T-helper 9 cell (primary cell): ENCODE results near the gene ADAMTS15.

Experiments
- DNase-seq: peaks from one replicate; pipeline ENCODE4 v3.0.0-alpha.2; 2020

Gene ADAMTS15

GRCh38 chr11:130464291-130464812 lies 15.9 kb downstream of the ADAMTS15 start:
- no peak for DNase-seq

- DNase-seq = no peak
Measured at GRCh38 chr11:130465263-130465662, 16.8 kb downstream of the ADAMTS15 start.

- no peak for DNase-seq
Measured at GRCh38 chr11:130467116-130467900, 18.9 kb downstream of the ADAMTS15 start.

- DNase-seq = no peak
Measured at GRCh38 chr11:130469181-130469580, 20.7 kb downstream of the ADAMTS15 start.

- DNase-seq = no peak
Measured at GRCh38 chr11:130470832-130471706, 22.6 kb downstream of the ADAMTS15 start.

GRCh38 chr11:130471731-130472433 lies 23.4 kb downstream of the ADAMTS15 start:
- DNase-seq = no peak

DNA sequence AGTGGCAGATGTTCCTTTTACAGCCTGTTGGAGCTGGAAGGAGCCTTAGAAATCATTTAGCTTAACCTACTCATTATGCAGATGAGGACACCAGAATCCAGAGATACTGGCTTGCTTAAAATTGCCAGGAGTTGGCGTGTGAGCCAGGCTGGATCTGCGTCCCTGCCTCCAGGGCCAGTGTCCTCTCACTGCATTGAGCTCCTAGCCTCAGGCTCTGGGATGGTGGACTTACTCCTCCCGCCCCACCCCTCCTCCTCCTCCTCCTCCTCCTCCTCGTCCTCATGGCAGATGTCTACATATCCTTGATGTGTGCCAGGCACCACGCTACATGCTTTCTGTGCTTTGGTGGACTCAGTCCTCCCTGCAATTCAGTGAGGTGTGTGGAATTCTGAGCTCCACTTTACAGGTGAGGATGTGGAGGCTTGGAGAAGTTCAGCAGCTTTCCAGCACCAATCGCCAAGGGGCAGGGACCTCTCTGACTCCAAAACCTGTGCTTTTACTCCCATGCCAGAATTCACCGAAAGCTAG lies 24.1 kb downstream of the ADAMTS15 start:
- DNase-seq = no peak

GRCh38 chr11:130473056-130473794 lies 24.8 kb downstream of the ADAMTS15 start:
- no peak for DNase-seq

- no peak for DNase-seq
Measured at GRCh38 chr11:130473795-130474377, 25.4 kb downstream of the ADAMTS15 start.

DNA sequence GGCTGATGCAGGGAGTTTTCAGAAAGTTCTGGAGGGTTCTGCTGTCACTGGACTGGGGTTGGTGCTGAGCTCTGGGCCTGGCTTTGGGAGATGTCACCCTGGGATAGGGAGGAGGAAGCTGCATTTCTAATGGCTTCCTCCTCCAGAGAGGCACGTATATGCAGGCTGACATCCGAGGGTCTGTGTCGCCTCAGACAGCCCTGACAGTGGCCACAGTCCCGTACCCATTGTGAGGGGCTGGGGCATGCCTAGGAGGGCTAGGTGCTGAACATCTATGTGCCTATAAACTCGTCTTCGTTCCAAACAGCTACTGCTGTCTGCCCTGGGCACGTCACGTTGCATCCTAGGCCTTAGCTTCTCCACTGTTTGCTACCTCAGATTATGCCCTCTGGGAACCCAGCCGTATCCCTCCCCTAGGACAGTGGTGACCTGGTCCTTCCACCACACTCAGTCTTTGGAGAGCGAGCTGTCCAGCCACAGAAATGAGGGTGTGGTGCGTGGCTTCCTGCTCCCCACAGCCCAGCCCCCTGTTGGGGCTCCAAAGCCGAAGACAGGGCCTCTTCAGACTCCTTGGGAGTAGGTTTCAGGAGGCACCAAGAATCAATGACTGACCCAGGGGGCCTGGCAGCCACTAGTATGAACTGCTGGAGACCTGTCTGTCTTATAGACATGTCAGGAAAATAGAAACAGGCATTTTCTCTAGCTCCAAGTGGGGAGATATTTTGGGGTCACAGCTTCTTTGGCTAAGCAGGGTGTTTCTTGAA lies 26.4 kb downstream of the ADAMTS15 start:
- no peak for DNase-seq

- DNase-seq = no peak
Measured at GRCh38 chr11:130475426-130476053, 27.1 kb downstream of the ADAMTS15 start.

GRCh38 chr11:130476200-130476921 lies 27.9 kb downstream of the ADAMTS15 start:
- DNase-seq = no peak

DNA sequence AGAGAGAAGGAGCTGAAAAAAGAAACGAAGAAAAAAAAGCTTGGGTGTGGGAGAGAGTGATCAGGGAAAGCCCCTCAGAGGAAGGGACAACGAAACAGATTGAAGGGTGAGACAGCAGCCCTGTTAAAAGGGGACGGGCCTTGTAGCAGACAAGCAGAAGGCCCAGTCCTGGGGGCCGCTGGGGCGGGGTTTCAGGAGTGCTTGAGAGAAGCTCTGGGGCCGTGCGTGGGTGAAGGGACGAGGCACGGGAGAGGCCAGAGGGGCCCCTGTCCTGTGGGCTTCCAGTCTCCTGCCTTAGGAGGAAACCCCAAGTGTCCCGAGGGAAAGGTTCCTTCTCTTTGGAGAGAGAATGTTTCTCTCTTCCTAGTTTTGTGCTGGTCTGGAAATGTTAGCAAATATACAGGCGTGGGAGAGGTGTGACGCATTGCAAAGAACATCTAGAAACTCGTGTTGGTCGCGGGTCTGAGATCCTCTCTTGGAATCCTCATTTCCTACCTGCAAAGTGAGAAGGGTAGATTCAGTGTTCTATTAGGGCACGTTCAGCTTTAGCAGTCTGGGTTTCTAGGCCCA lies 28.6 kb downstream of the ADAMTS15 start:
- DNase-seq = no peak

DNA sequence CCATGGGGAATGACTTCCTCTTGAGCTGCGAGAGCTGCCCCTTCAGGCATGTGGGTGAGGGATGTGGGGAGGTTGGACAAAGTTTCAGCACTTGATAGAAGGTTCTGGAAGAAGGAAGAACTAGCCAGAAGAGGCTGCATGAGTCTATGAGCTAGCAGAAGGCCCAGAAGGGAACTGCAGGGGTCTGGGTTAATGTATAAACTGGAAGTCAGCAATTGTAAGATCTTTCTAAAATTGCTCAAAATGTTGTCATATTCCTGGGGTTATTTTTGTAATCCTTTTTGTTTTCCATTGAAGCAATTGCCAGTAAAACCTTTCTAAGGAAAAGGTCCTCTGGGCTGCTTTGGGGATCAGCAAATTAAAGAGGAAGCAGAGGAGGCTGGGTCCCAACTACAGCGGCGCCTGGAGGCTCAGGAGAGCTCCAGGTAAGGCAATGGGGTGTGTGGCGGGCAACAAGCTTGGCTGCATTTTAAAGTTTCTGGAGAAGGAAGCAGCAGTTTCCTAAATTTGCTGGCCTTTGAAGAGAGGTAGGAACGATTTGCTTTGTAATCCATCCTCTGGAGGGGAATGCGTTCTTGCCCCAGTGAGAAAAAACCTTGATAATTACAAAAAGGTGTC lies 29.2 kb downstream of the ADAMTS15 start:
- no peak for DNase-seq

GRCh38 chr11:130478204-130478701 lies 29.8 kb downstream of the ADAMTS15 start:
- DNase-seq = no peak

DNA sequence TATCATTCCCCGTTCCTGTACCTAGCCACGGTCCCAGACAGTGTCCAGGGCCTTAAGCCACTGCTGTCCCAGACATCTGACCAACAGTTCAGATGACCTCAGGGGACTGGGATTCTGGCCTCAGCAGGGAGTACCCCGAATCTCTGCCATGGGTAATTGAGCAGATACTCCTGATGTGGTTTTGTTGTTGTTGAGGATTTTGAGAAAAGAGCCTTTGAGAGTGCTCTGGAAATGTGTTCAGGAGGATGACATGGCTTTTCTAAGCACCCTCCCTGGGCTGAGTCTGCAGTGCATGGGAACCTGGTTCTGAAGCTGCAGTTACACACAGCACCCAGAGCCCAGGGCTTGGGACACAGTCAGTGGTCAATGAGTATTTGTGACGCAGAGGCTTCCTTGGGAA lies 30.4 kb downstream of the ADAMTS15 start:
- no peak for DNase-seq

DNA sequence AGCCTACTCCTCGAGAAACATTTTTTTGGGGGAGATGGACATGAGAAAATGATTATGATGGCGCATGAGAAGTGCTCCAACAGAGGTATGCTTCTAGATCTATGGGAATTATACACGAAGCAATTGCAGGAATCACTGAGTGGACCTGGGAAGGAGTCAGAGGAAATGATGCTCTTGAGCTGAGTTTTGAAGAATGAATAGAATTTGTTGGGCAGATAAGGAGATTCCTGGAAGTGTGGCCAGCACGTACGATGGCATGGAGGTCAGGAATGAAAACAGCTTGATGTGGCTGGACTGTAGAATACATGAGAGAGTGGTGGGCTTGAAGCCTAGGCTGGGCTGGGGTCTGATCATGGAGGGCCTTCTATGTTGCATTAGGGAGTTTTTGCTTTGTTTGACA lies 31.7 kb downstream of the ADAMTS15 start:
- no peak for DNase-seq

- no peak for DNase-seq
Measured at GRCh38 chr11:130480711-130481140, 32.3 kb downstream of the ADAMTS15 start.

GRCh38 chr11:130483124-130483523 lies 34.7 kb downstream of the ADAMTS15 start:
- DNase-seq = no peak
